OCI-LY3 (cell line): Measurements from ENCODE around the gene PTPRT.
"Not testable (repeated sequence)": the region's sequence is repeated elsewhere in the genome, so short reads cannot be mapped to it uniquely, and the experiment has no call there.

Source experiments
- H2AFZ ChIP-seq: fragments of 200-600, 300-600 bp; shearing (Covaris generic); 2 replicates; pipeline ENCODE4 v1.6.0; 2014; ENCODE audit warnings: antibody characterized with exemption, low read depth, low read length
- H3K27ac ChIP-seq: fragments of 200-600, 300-600 bp; sonication (generic); 2 replicates; pipeline ENCODE4 v1.5.1; 2014; ENCODE audit warnings: mild to moderate bottlenecking, low read length, moderate library complexity, mixed read lengths
- H3K27me3 ChIP-seq: fragments of 200-600, 300-600 bp; sonication (generic); 2 replicates; pipeline ENCODE4 v1.6.1; 2014; ENCODE audit warnings: low read depth, low read length, mixed read lengths
- H3K36me3 ChIP-seq: fragments of 200-600, 300-600 bp; sonication (generic); replicated peaks from 2 replicates; pipeline ENCODE3; 2014; ENCODE audit warnings: low read depth, low read length, mixed read lengths
- H3K4me1 ChIP-seq: fragments of 300-600, 200-600 bp; sonication (generic); 2 replicates; pipeline ENCODE4 v1.6.1; 2014; ENCODE audit warnings: low read length, mixed read lengths
- H3K4me2 ChIP-seq: fragments of 200-600, 300-600 bp; sonication (generic); 2 replicates; pipeline ENCODE4 v1.6.1; 2014; ENCODE audit warnings: low read length, mixed read lengths
- H3K4me3 ChIP-seq: fragments of 300-600, 200-600 bp; sonication (generic); 2 replicates; pipeline ENCODE4 v1.5.1; 2014; ENCODE audit warnings: antibody characterized with exemption, mild to moderate bottlenecking, low read length, moderate library complexity
- H3K79me2 ChIP-seq: fragments of 300-600, 200-600 bp; shearing (Covaris generic); 2 replicates; pipeline ENCODE4 v1.6.1; 2014; ENCODE audit warnings: mild to moderate bottlenecking, low read length, mixed read lengths
- H3K9ac ChIP-seq: fragments of 300-600, 200-600 bp; shearing (Covaris generic); 2 replicates; pipeline ENCODE4 v1.6.0; 2014; ENCODE audit warnings: mild to moderate bottlenecking, low read length, moderate library complexity
- H3K9me3 ChIP-seq: fragments of 200-600, 300-600 bp; shearing (Covaris generic); 2 replicates; pipeline ENCODE4 v1.6.1; 2014; ENCODE audit warnings: low read length, mixed read lengths; ENCODE audit not compliant: insufficient read depth
- H4K20me1 ChIP-seq: fragments of 200-600, 300-600 bp; sonication (generic); 2 replicates; pipeline ENCODE4 v1.6.1; 2016; ENCODE audit warnings: low read length, mixed read lengths; ENCODE audit not compliant: insufficient read depth
- EZH2phosphoT487 ChIP-seq: fragments of 200-600 bp; shearing (Covaris generic); IDR thresholded peaks from 2 replicates; pipeline ENCODE4 v1.6.1; 2018; ENCODE audit warnings: antibody characterized with exemption, mixed run types, low read depth
- TF ChIP-seq, protein P1 (sequence below): fragments of 200-600, 300-600 bp; sonication (generic); IDR thresholded peaks from 2 replicates; pipeline ENCODE4 v1.5.1; 2014; ENCODE audit warnings: antibody characterized with exemption, low read length, low read depth

The PTPRT gene

DNA sequence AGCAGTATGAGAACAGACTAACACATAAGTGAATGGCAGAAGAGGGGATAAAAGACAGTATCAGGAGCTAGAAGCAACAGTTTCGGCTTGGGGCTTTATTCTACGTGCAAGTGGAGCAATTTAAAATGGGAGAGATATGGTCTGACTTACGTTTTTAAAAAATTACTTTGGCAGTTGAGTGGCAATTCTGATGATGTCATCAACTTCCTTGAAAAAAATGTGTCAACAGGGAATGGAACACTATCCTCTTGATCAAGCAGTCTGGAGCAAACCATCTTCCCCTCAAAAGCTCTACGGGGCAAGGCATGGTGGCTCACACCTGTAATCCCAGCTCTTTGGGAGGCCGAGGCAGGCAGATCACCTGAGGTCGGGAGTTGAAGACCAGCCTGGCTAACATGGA lies 24.1 kb downstream of the PTPRT start:
- Histone ChIP-seq H3K36me3 (no peaks in the 10 kb centered on the region), H3K4me1 (no peaks in the 10 kb centered on the region), H3K27me3 (peaks cover 24% of the 10 kb centered on the region), H3K79me2 (no peaks in the 10 kb centered on the region), H3K9ac (no peak overlapping the region), H3K4me3 (no peak overlapping the region), H3K4me2 (no peak overlapping the region), H2AFZ (no peak overlapping the region), H3K27ac (no peak overlapping the region), H3K9me3 (no peaks in the 10 kb centered on the region), H4K20me1 (no peaks in the 10 kb centered on the region)
- TF ChIP-seq EZH2phosphoT487, result no peak
- TF ChIP-seq, protein P1, sequence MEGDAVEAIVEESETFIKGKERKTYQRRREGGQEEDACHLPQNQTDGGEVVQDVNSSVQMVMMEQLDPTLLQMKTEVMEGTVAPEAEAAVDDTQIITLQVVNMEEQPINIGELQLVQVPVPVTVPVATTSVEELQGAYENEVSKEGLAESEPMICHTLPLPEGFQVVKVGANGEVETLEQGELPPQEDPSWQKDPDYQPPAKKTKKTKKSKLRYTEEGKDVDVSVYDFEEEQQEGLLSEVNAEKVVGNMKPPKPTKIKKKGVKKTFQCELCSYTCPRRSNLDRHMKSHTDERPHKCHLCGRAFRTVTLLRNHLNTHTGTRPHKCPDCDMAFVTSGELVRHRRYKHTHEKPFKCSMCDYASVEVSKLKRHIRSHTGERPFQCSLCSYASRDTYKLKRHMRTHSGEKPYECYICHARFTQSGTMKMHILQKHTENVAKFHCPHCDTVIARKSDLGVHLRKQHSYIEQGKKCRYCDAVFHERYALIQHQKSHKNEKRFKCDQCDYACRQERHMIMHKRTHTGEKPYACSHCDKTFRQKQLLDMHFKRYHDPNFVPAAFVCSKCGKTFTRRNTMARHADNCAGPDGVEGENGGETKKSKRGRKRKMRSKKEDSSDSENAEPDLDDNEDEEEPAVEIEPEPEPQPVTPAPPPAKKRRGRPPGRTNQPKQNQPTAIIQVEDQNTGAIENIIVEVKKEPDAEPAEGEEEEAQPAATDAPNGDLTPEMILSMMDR, result no peak

GRCh38 chr20:43164736-43165135 lies 25.0 kb downstream of the PTPRT start:
- not testable (repeated sequence) for H3K9ac ChIP-seq, H3K4me1 ChIP-seq, H3K27ac ChIP-seq, H3K4me2 ChIP-seq, H3K36me3 ChIP-seq, H3K9me3 ChIP-seq, H4K20me1 ChIP-seq, H2AFZ ChIP-seq, H3K79me2 ChIP-seq, H3K4me3 ChIP-seq
- H3K27me3 ChIP-seq, result peaks cover 16% of the 10 kb centered on the region

- H3K79me2 ChIP-seq, result no peaks in the 10 kb centered on the region
- no peaks in the 10 kb centered on the region for H4K20me1 ChIP-seq
- no peak overlapping the region for H3K27ac ChIP-seq
- H3K4me1 ChIP-seq, result no peaks in the 10 kb centered on the region
- H2AFZ ChIP-seq, result no peak overlapping the region
- no peak overlapping the region for H3K4me2 ChIP-seq
- TF ChIP-seq EZH2phosphoT487, result no peak
- TF ChIP-seq, protein P1, result no peak
- peaks cover 7% of the 10 kb centered on the region; the same call in 1 of the 2 replicates for H3K27me3 ChIP-seq
- no peak overlapping the region for H3K4me3 ChIP-seq
- H3K36me3 ChIP-seq, result no peaks in the 10 kb centered on the region
- H3K9me3 ChIP-seq, result no peaks in the 10 kb centered on the region
- H3K9ac ChIP-seq, result no peak overlapping the region
Observed at GRCh38 chr20:43161716-43162115, 28.0 kb downstream of the PTPRT start.

- Histone ChIP-seq H4K20me1 (no peaks in the 10 kb centered on the region), H3K4me2 (no peak overlapping the region), H3K79me2 (no peaks in the 10 kb centered on the region), H3K9me3 (no peaks in the 10 kb centered on the region), H3K27me3 (peaks cover 7% of the 10 kb centered on the region; the same call in 1 of the 2 replicates), H3K27ac (no peak overlapping the region), H3K9ac (no peak overlapping the region), H3K36me3 (no peaks in the 10 kb centered on the region), H3K4me1 (no peaks in the 10 kb centered on the region), H3K4me3 (no peak overlapping the region), H2AFZ (no peak overlapping the region)
- TF ChIP-seq, protein P1, result no peak
- no peak for TF ChIP-seq EZH2phosphoT487
Observed at GRCh38 chr20:43160941-43161340, 28.8 kb downstream of the PTPRT start.

DNA sequence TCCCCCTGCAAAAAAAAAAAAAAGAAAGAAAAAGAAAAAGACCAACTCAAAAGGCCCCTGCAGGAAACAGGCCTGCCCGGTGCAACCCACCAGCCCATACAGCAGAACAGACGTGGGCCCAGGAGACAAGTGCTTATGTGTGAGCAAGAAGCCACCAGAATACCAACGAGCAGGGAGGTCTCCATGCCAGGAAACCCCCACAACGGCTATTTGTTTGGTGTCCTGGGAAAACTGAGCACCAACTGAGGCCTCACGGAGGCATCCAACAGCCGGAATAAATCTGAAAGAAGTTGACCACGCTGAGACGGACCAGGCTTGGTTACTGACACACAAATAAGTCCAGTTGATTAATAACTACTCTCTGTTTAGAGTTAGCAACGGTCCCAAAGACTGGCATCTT lies 29.7 kb downstream of the PTPRT start:
- Histone ChIP-seq H4K20me1 (no peaks in the 10 kb centered on the region), H3K27ac (no peak overlapping the region), H3K4me1 (no peaks in the 10 kb centered on the region), H3K9me3 (no peaks in the 10 kb centered on the region), H3K36me3 (no peaks in the 10 kb centered on the region), H3K4me2 (no peak overlapping the region), H3K4me3 (no peak overlapping the region), H3K79me2 (no peaks in the 10 kb centered on the region), H2AFZ (no peak overlapping the region), H3K9ac (no peak overlapping the region), H3K27me3 (peaks cover 7% of the 10 kb centered on the region; the same call in 1 of the 2 replicates)
- TF ChIP-seq, protein P1, result no peak
- no peak for TF ChIP-seq EZH2phosphoT487
